Natural killer cell (primary cell): ENCODE measurements around the gene NFIA. TPM values are rescaled to one million over a fixed set of nuclear protein-coding genes. Genes with fewer than 3 reads are reported as not detected.

Source experiments
- ATAC-seq, 3 donors: fragments of 150-1000 bp in 2 of 3; fragments of 200-7000 bp in 1 of 3; cut with Tn5 transposase; 1 replicate in 1 of 3; 2 replicates in 2 of 3; pipeline ENCODE4 v1.10.0; 2021; ENCODE audit warnings: mild to moderate bottlenecking in 2 of 3, moderate library complexity in 2 of 3
- DNase-seq, 2 donors: peaks; one replicate each; pipeline versions ENCODE4 v3.0.0 to v3.0.0-alpha.2; 2013 to 2021; ENCODE audit warnings: mixed read lengths in 1 of 2
- H3K27ac ChIP-seq: one replicate; pipeline ENCODE4 v1.5.1; 2013; ENCODE audit warnings: mild to moderate bottlenecking, low read length
- H3K27me3 ChIP-seq: one replicate; pipeline ENCODE4 v1.6.1; 2013; ENCODE audit warnings: low read length; ENCODE audit not compliant: control insufficient read depth, insufficient read depth
- H3K36me3 ChIP-seq: one replicate; pipeline ENCODE4 v1.6.1; 2013; ENCODE audit warnings: low read length; ENCODE audit not compliant: control insufficient read depth, insufficient read depth
- H3K4me1 ChIP-seq: one replicate; pipeline ENCODE4 v1.6.1; 2013; ENCODE audit warnings: low read length; ENCODE audit not compliant: control insufficient read depth, insufficient read depth
- H3K4me3 ChIP-seq: one replicate; pipeline ENCODE4 v1.5.1; 2013; ENCODE audit warnings: low read length
- H3K9me3 ChIP-seq: one replicate; pipeline ENCODE4 v1.6.1; 2013; ENCODE audit warnings: low read length; ENCODE audit not compliant: control insufficient read depth, insufficient read depth
- H3K27ac Mint-ChIP-seq, 2 donors: one replicate each; pipeline ENCODE4 v1.8.0; 2022; ENCODE audit warnings: mild to moderate bottlenecking in 2 of 2, mixed read lengths in 2 of 2, moderate library complexity in 1 of 2
- H3K27me3 Mint-ChIP-seq, 2 donors: one replicate each; pipeline ENCODE4 v1.8.0; 2022; ENCODE audit warnings: low read depth in 2 of 2, mixed read lengths in 2 of 2
- H3K36me3 Mint-ChIP-seq: one replicate; pipeline ENCODE4 v1.8.0; 2022; ENCODE audit warnings: mixed read lengths
- H3K4me1 Mint-ChIP-seq, 2 donors: one replicate each; pipeline ENCODE4 v1.8.0; 2022; ENCODE audit warnings: mixed read lengths in 2 of 2
- H3K4me3 Mint-ChIP-seq: one replicate; pipeline ENCODE4 v1.8.0; 2022; ENCODE audit warnings: mild to moderate bottlenecking, moderate library complexity, mixed read lengths
- H3K9me3 Mint-ChIP-seq, 2 donors: one replicate each; pipeline ENCODE4 v1.8.0; 2022; ENCODE audit warnings: mixed read lengths in 2 of 2
- CTCF ChIP-seq: fragments of 200-600 bp; IDR thresholded peaks from one replicate; pipeline ENCODE4 v1.8.0; 2022; ENCODE audit warnings: antibody characterized with exemption
- WGBS: methylation state at CpG from one replicate; pipeline ENCODE4 v1.1.7; 2013; ENCODE audit warnings: missing lambda C conversion rate; ENCODE audit not compliant: insufficient coverage; 5-methylcytosine and 5-hydroxymethylcytosine counted together
- intact Hi-C: fragments of 100-400 bp; cut with micrococcal nuclease; formaldehyde crosslinking; loops from one replicate; pipeline ENCODE4 v1.14.2; 2022
- total RNA-seq, 4 donors: library from RNA; stranded (reverse); fragments of 120-200 nt in 1 of 4; gene quantifications; one replicate each; pipeline versions ENCODE4 v1.2.3 to v1.2.4, GENCODE V29; 2013 to 2022

The NFIA gene
- total RNA-seq, 3 donors from 2014 or later (not counting 1 experiment from before 2014, with no cell fraction given), result 3.5 to 6.5 (median 3.6) TPM

- Histone ChIP-seq H3K36me3 (no peaks in the 10 kb centered on the region), H3K27me3 (peaks cover 8% of the 10 kb centered on the region), H3K9me3 (no peaks in the 10 kb centered on the region), H3K4me3 (no peak overlapping the region), H3K4me1 (no peaks in the 10 kb centered on the region), H3K27ac (no peak overlapping the region)
- intact Hi-C loops, result no loop called here
- Mint-ChIP-seq H3K27me3 (peaks cover 6 to 40% of the 10 kb centered on the region in 2 donors), H3K27ac (no peak overlapping the region), H3K4me3 (no peak overlapping the region), H3K9me3 (no peaks in the 10 kb centered on the region), H3K36me3 (no peaks in the 10 kb centered on the region), H3K4me1 (no peaks in the 10 kb centered on the region)
- TF ChIP-seq CTCF, result no peak
- WGBS, result no CpG with 5 or more reads among the region's 1 CpG
- ATAC-seq (no peak), DNase-seq (no peak)
Measured at GRCh38 chr1:61110554-61110953, 28.2 kb downstream of the NFIA start.

GRCh38 chr1:61111084-61112004, 29.0 kb downstream of the NFIA start:
- no peaks in the 10 kb centered on the region for H3K4me1 Mint-ChIP-seq
- 80% methylated on average over 1 of the region's 3 CpGs for WGBS
- no peak overlapping the region for H3K27ac Mint-ChIP-seq

GRCh38 chr1:61114178-61114870, 32.0 kb downstream of the NFIA start:
- no peaks in the 10 kb centered on the region for H3K4me1 Mint-ChIP-seq
- DNase-seq, result no peak

More at GRCh38 chr1:61111084-61112004, 29.0 kb downstream of the NFIA start:
- H3K27me3 ChIP-seq, result peaks cover 8% of the 10 kb centered on the region
- H3K4me1 ChIP-seq, result no peaks in the 10 kb centered on the region
- ATAC-seq (no peak), DNase-seq (no peak)
- no peaks in the 10 kb centered on the region for H3K9me3 ChIP-seq
- intact Hi-C loops, result no loop called here
- H3K36me3 ChIP-seq, result no peaks in the 10 kb centered on the region
- H3K4me3 ChIP-seq, result no peak overlapping the region
- Mint-ChIP-seq H3K9me3 (no peaks in the 10 kb centered on the region), H3K4me3 (no peak overlapping the region), H3K27me3 (peaks cover 9 to 44% of the 10 kb centered on the region in 2 donors), H3K36me3 (no peaks in the 10 kb centered on the region)
- H3K27ac ChIP-seq, result no peak overlapping the region
- TF ChIP-seq CTCF, result no peak

More at GRCh38 chr1:61114178-61114870, 32.0 kb downstream of the NFIA start:
- 82% methylated on average over 1 of the region's 3 CpGs for WGBS
- TF ChIP-seq CTCF, result no peak
- no peak overlapping the region for H3K4me3 ChIP-seq
- intact Hi-C loops, result no loop called here
- Mint-ChIP-seq H3K9me3 (no peaks in the 10 kb centered on the region), H3K4me3 (no peak overlapping the region), H3K27me3 (peaks cover 16 to 36% of the 10 kb centered on the region in 2 donors), H3K27ac (no peak overlapping the region), H3K36me3 (no peaks in the 10 kb centered on the region)
- no peaks in the 10 kb centered on the region for H3K4me1 ChIP-seq
- peaks cover 4% of the 10 kb centered on the region for H3K27me3 ChIP-seq
- no peak for ATAC-seq
- H3K36me3 ChIP-seq, result no peaks in the 10 kb centered on the region
- H3K27ac ChIP-seq, result no peak overlapping the region
- no peaks in the 10 kb centered on the region for H3K9me3 ChIP-seq
